ENCODE results near the gene RGS12.

GRCh38 chr4:3288571-3289094 is 4.2 kb upstream of the RGS12 start:
- no peak for TF ChIP-seq EZH2 (IDR thresholded peaks at IDR 0.05)
- TF ChIP-seq POLR2AphosphoS5 (IDR thresholded peaks at IDR 0.05; ENCODE audit: borderline replicate concordance, low read depth, low read length): no peak

All from SK-N-MC (cell line).